ENCODE results near the gene DPCD.

DNA sequence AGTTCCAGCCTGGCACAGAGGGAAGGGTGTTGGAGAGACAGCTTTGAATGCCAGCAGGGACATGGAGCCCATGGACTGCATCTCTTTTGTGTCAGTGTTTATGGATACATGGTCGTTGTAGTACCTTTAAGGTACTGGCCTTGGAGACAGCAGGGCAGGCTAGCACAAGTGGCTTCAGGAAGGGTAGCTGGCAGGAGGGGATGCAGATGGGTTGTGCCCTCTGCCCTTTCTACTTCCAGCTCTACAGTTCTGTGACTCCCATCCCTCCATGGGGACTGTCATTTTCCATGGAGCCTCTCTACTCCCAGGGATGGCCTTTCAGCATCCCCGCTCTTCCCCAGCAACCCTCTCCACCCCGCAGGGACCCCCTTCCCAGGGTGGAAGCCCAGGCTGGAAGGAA lies 25.1 kb upstream of the DPCD start:
- TF ChIP-seq, protein P1, sequence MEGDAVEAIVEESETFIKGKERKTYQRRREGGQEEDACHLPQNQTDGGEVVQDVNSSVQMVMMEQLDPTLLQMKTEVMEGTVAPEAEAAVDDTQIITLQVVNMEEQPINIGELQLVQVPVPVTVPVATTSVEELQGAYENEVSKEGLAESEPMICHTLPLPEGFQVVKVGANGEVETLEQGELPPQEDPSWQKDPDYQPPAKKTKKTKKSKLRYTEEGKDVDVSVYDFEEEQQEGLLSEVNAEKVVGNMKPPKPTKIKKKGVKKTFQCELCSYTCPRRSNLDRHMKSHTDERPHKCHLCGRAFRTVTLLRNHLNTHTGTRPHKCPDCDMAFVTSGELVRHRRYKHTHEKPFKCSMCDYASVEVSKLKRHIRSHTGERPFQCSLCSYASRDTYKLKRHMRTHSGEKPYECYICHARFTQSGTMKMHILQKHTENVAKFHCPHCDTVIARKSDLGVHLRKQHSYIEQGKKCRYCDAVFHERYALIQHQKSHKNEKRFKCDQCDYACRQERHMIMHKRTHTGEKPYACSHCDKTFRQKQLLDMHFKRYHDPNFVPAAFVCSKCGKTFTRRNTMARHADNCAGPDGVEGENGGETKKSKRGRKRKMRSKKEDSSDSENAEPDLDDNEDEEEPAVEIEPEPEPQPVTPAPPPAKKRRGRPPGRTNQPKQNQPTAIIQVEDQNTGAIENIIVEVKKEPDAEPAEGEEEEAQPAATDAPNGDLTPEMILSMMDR (IDR thresholded peaks at IDR 0.05), result no peak
- no peak for TF ChIP-seq POLR2A (IDR thresholded peaks at IDR 0.05)

Measured in right lobe of liver (tissue), 4 donors.